Pancreas (tissue), 10 donors: ENCODE measurements around the gene SNX14. TPM values are rescaled to one million over a fixed set of nuclear protein-coding genes. Genes with fewer than 3 reads are reported as not detected.
A peak's percentile ranks its signal among the peaks of the same experiment; 100 is the strongest.
"Not testable (repeated sequence)": the region's sequence is repeated elsewhere in the genome, so short reads cannot be mapped to it uniquely, and the experiment has no call there.

Experiments used
- ATAC-seq, 4 donors: fragments of 200-7000 bp; cut with Tn5 transposase; one replicate each; pipeline versions ENCODE4 v1.8.0 to v1.9.1; 2020; ENCODE audit warnings: mild to moderate bottlenecking in 4 of 4, moderate library complexity in 4 of 4
- DNase-seq, 6 donors: peaks; one replicate each; pipeline ENCODE4 v3.0.0-alpha.2; 2020
- FAIRE-seq: peaks from 2 replicates; lab custom pipeline; 2012; peaks lifted over from hg19 to GRCh38; lab: Jason Lieb, UNC
- H3K27ac ChIP-seq, 4 donors: fragments of 200-600 bp; sonication (generic); 1 replicate in 3 of 4; 2 replicates in 1 of 4; pipeline versions ENCODE4 v1.5.0 to v1.8.0; 2020
- H3K27me3 ChIP-seq, 4 donors: fragments of 200-600 bp; one replicate each; pipeline ENCODE4 v1.8.0; 2021
- H3K36me3 ChIP-seq, 3 donors: fragments of 200-600 bp; sonication (generic) in 1 of 3; one replicate each; pipeline versions ENCODE4 v1.5.0 to v1.8.0; 2020 to 2021
- H3K4me1 ChIP-seq, 3 donors: fragments of 200-600 bp; one replicate each; pipeline ENCODE4 v1.8.0; 2021
- H3K4me3 ChIP-seq, 4 donors: fragments of 200-600 bp; sonication (generic) in 2 of 4; one replicate each; pipeline versions ENCODE4 v1.5.0 to v1.8.0; 2020 to 2021
- H3K9me3 ChIP-seq, 4 donors: fragments of 200-600 bp; one replicate each; pipeline ENCODE4 v1.8.0; 2021
- CTCF ChIP-seq, 4 donors: fragments of 200-600 bp; sonication (generic) in 3 of 4; IDR thresholded peaks; one replicate each; pipeline versions ENCODE4 v1.5.0 to v1.8.0; 2021; ENCODE audit warnings: antibody characterized with exemption in 4 of 4
- WGBS, 2 donors: extraction: QIAGEN DNeasy Blood & Tissue Kit; methylation state at CpG; one replicate each; pipeline ENCODE4 v1.1.7; 2013; 5-methylcytosine and 5-hydroxymethylcytosine counted together
- intact Hi-C, 3 donors: fragments of 100-400 bp; cut with DNase I; formaldehyde crosslinking; loops; one replicate each; pipeline versions ENCODE4 v1.11.1 to v1.14.2; 2022
- polyA plus RNA-seq, 2 donors: library from polyadenylated mRNA; stranded (reverse); fragments of 200-250 nt; gene quantifications; one replicate each; pipeline ENCODE4 v1.2.3, GENCODE V29; 2013
- total RNA-seq, 6 donors: library from RNA; stranded (reverse); fragmentation: NEBNext Ultra II Directional in 4 of 6; extraction: Animal tissue kit (Norgen Biotek cat#: 25700) in 4 of 6; gene quantifications; one replicate each; pipeline versions ENCODE4 v1.2.1 to v1.2.4, GENCODE V29; 2021 to 2023
- donor health status: healthy with polysubstance abuse.
- donor health status: DM: no; HTN: no; CAD: no; lungs with moderate emphysema.
- donor health status: DM: no; HTN: no; CAD: no.
- donor health status: control.
- donor health status: control.
- donor health status: Bipolar disorder and iron deficiency.
- donor health status: DM: yes; HTN: yes; CAD: no.
- donor health status: DM: no; HTN: no; CAD: no.
- donor health status: DM: no; HTN: no; CAD: no.
- donor health status: DM: yes; HTN: yes; CAD: no.

Gene SNX14
- total and polyA plus RNA-seq, 8 donors, result 30.0 to 85.6 (median 36.9) TPM

- peaks cover 0 to 6% (median 0%) of the 10 kb centered on the region in 3 donors for H3K36me3 ChIP-seq
- H3K9me3 ChIP-seq, result no peaks in the 10 kb centered on the region
- DNase-seq, result no peak
- intact Hi-C loops, result no loop called here
- TF ChIP-seq CTCF (IDR thresholded peaks at IDR 0.05), result no peak
- peaks cover 0 to 7% (median 0%) of the 10 kb centered on the region in 3 donors for H3K4me1 ChIP-seq
- H3K4me3 ChIP-seq, result no peak overlapping the region
- FAIRE-seq, result no peak
- no peak for ATAC-seq
- no peak overlapping the region for H3K27ac ChIP-seq
- H3K27me3 ChIP-seq, result no peaks in the 10 kb centered on the region
- WGBS, 2 donors, result 91 to 92% methylated on average over 6 of the region's 6 CpGs
Measured at GRCh38 chr6:85568411-85568810, 25.2 kb downstream of the SNX14 start.

- WGBS, 2 donors, result 43 to 44% methylated on average over 1 of the region's 1 CpG
- no peak overlapping the region for H3K27ac ChIP-seq
- peak; percentile 29 for FAIRE-seq
- no peak for TF ChIP-seq CTCF (IDR thresholded peaks at IDR 0.05)
- intact Hi-C loops, result no loop called here
- H3K4me3 ChIP-seq, result no peak overlapping the region
- H3K36me3 ChIP-seq, result peaks cover 0 to 6% (median 0%) of the 10 kb centered on the region in 3 donors
- H3K9me3 ChIP-seq, result no peaks in the 10 kb centered on the region
- DNase-seq, result no peak
- ATAC-seq, result no peak
- peaks cover 0 to 7% (median 0%) of the 10 kb centered on the region in 3 donors for H3K4me1 ChIP-seq
- no peaks in the 10 kb centered on the region for H3K27me3 ChIP-seq
Measured at GRCh38 chr6:85565736-85566135, 27.9 kb downstream of the SNX14 start.

- H3K9me3 ChIP-seq, H3K27me3 ChIP-seq, FAIRE-seq, DNase-seq, ATAC-seq, intact Hi-C loops, H3K4me3 ChIP-seq, H3K27ac ChIP-seq, H3K36me3 ChIP-seq, H3K4me1 ChIP-seq: not testable (repeated sequence)
- WGBS, 2 donors, result 98 to 100% methylated on average over 1 of the region's 2 CpGs
Measured at GRCh38 chr6:85564223-85564622, 29.4 kb downstream of the SNX14 start.

- FAIRE-seq (no peak), DNase-seq (no peak), ATAC-seq (no peak)
- peaks cover 0 to 5% (median 0%) of the 10 kb centered on the region in 3 donors for H3K36me3 ChIP-seq
- H3K4me3 ChIP-seq, result no peak overlapping the region
- no peaks in the 10 kb centered on the region for H3K27me3 ChIP-seq
- intact Hi-C loops, result no loop called here
- no peak for TF ChIP-seq CTCF (IDR thresholded peaks at IDR 0.05)
- H3K27ac ChIP-seq, result no peak overlapping the region
- 93 to 95% methylated on average over 3 of the region's 3 CpGs for WGBS, 2 donors
- no peaks in the 10 kb centered on the region for H3K9me3 ChIP-seq
- H3K4me1 ChIP-seq, result no peaks in the 10 kb centered on the region
Measured at GRCh38 chr6:85561750-85562357, 31.8 kb downstream of the SNX14 start.

GRCh38 chr6:85556992-85557668 is 36.5 kb downstream of the SNX14 start:
- Histone ChIP-seq H3K4me3 (no peak overlapping the region), H3K9me3 (no peaks in the 10 kb centered on the region), H3K27me3 (no peaks in the 10 kb centered on the region), H3K27ac (no peak overlapping the region), H3K4me1 (no peaks in the 10 kb centered on the region), H3K36me3 (no peaks in the 10 kb centered on the region)
- no peak for TF ChIP-seq CTCF (IDR thresholded peaks at IDR 0.05)
- FAIRE-seq (no peak), DNase-seq (no peak), ATAC-seq (no peak)
- 92 to 93% methylated on average over 3 of the region's 3 CpGs for WGBS, 2 donors
- intact Hi-C loops, result no loop called here
